CD4-positive, alpha-beta T cell (primary cell): ENCODE measurements around the gene HSPB6. TPM values are rescaled to one million over a fixed set of nuclear protein-coding genes. Genes with fewer than 3 reads are reported as not detected.

Experiments used
- ATAC-seq: fragments of 200-7000 bp; cut with Tn5 transposase; one replicate; pipeline ENCODE4 v1.10.0; 2022; ENCODE audit warnings: mild to moderate bottlenecking; ENCODE audit not compliant: poor library complexity
- CTCF ChIA-PET: fragments of 350-600 bp; sonication (Branson Sonifier 250); formaldehyde crosslinking; loops from one replicate; lab custom pipeline; 2021; ENCODE audit warnings: antibody characterized with exemption, inconsistent platforms; lab: Charles Lee
- POLR2A ChIA-PET: fragments of 350-600 bp; sonication (Branson Sonifier 250); formaldehyde crosslinking; loops from one replicate; lab custom pipeline; 2021; ENCODE audit warnings: antibody characterized with exemption, inconsistent platforms; lab: Charles Lee
- DNase-seq, 14 experiments: peaks; one replicate each; pipeline ENCODE4 v3.0.0-alpha.2; 2013 to 2020; ENCODE audit warnings: mixed read lengths in 2 of 14
- H3K27ac ChIP-seq, 2 donors: one replicate each; pipeline versions ENCODE4 v1.5.1 to v1.7.0; 2013; ENCODE audit warnings: low read length in 2 of 2, low read depth in 1 of 2, mild to moderate bottlenecking in 1 of 2
- H3K27me3 ChIP-seq, 2 experiments: 1 replicate in 1 of 2; 2 replicates in 1 of 2; pipeline versions ENCODE4 v1.6.1 to v1.7.0; 2013; ENCODE audit warnings: low read length in 2 of 2, control low read depth in 1 of 2, mild to moderate bottlenecking in 1 of 2, moderate library complexity in 1 of 2; ENCODE audit not compliant: insufficient read depth in 2 of 2, control insufficient read depth in 1 of 2
- H3K36me3 ChIP-seq: one replicate; pipeline ENCODE4 v1.6.1; 2013; ENCODE audit warnings: low read length, control low read depth; ENCODE audit not compliant: insufficient read depth
- H3K4me1 ChIP-seq: one replicate; pipeline ENCODE4 v1.6.1; 2013; ENCODE audit warnings: low read length, control low read depth; ENCODE audit not compliant: insufficient read depth
- H3K4me3 ChIP-seq: one replicate; pipeline ENCODE4 v1.5.1; 2013; ENCODE audit warnings: mild to moderate bottlenecking, low read length, moderate library complexity
- H3K9me3 ChIP-seq, 2 experiments: 1 replicate in 1 of 2; 2 replicates in 1 of 2; pipeline versions ENCODE4 v1.6.1 to v1.7.0; 2013; ENCODE audit warnings: low read length in 2 of 2, mild to moderate bottlenecking in 2 of 2, control low read depth in 1 of 2, moderate library complexity in 1 of 2; ENCODE audit not compliant: control insufficient read depth in 1 of 2, insufficient read depth in 1 of 2
- H3K27ac Mint-ChIP-seq: one replicate; pipeline ENCODE4 v1.8.0; 2020; ENCODE audit warnings: mixed read lengths
- H3K27me3 Mint-ChIP-seq: one replicate; pipeline ENCODE4 v1.8.0; 2021; ENCODE audit warnings: mixed read lengths
- H3K36me3 Mint-ChIP-seq: one replicate; pipeline ENCODE4 v1.8.0; 2021; ENCODE audit warnings: low read depth, mixed read lengths
- H3K4me1 Mint-ChIP-seq: one replicate; pipeline ENCODE4 v1.8.0; 2021; ENCODE audit warnings: low read depth, mixed read lengths
- H3K4me3 Mint-ChIP-seq: one replicate; pipeline ENCODE4 v1.8.0; 2020; ENCODE audit warnings: mild to moderate bottlenecking, mixed read lengths
- H3K9me3 Mint-ChIP-seq: one replicate; pipeline ENCODE4 v1.8.0; 2020; ENCODE audit warnings: mixed read lengths
- intact Hi-C, 2 experiments: fragments of 100-400 bp; cut with DNase I in 1 of 2; cut with micrococcal nuclease in 1 of 2; formaldehyde crosslinking; loops; one replicate each; pipeline versions ENCODE4 v1.15.1 to v1.9.0; 2023 to 2025; cut with DNase I, micrococcal nuclease
- total RNA-seq, 174 experiments: library from RNA in 2 of 174; stranded (reverse) in 2 of 174; gene quantifications; one replicate each; pipeline ENCODE4 v1.2.3 and lab custom pipeline; 2021 to 2026
- TF ChIP-seq, protein P1 (sequence below): fragments of 200-600 bp; IDR thresholded peaks from one replicate; pipeline ENCODE4 v1.8.0; 2022; ENCODE audit warnings: antibody characterized with exemption, mild to moderate bottlenecking

Gene HSPB6
- total RNA-seq, 2 experiments from 2014 or later = not detected

DNA sequence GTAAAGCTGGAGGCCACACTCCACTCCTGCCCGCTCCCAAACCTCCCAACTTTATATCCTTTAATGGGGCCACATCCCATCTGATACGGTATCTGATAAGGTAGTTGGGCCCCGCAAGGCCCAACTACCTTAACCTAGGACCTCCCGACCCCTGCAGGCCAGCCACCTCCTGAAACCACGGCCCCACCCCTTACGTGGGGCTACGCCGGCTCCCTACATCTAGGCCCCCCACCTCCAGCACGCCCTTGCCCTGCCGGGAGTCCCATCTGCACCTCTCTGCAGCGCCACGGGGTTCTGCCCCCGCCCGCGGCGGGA, 16.8 kb downstream of the HSPB6 start:
- Mint-ChIP-seq H3K9me3 (no peaks in the 10 kb centered on the region), H3K27ac (no peak overlapping the region), H3K36me3 (peaks cover 58% of the 10 kb centered on the region), H3K4me1 (peaks cover 46% of the 10 kb centered on the region), H3K4me3 (peak overlapping the region; percentile 99), H3K27me3 (no peaks in the 10 kb centered on the region)
- no peaks in the 10 kb centered on the region for H3K9me3 ChIP-seq
- peaks cover 39% of the 10 kb centered on the region for H3K36me3 ChIP-seq
- ATAC-seq (peak; percentile 4), DNase-seq (no peak)
- TF ChIP-seq, protein P1, sequence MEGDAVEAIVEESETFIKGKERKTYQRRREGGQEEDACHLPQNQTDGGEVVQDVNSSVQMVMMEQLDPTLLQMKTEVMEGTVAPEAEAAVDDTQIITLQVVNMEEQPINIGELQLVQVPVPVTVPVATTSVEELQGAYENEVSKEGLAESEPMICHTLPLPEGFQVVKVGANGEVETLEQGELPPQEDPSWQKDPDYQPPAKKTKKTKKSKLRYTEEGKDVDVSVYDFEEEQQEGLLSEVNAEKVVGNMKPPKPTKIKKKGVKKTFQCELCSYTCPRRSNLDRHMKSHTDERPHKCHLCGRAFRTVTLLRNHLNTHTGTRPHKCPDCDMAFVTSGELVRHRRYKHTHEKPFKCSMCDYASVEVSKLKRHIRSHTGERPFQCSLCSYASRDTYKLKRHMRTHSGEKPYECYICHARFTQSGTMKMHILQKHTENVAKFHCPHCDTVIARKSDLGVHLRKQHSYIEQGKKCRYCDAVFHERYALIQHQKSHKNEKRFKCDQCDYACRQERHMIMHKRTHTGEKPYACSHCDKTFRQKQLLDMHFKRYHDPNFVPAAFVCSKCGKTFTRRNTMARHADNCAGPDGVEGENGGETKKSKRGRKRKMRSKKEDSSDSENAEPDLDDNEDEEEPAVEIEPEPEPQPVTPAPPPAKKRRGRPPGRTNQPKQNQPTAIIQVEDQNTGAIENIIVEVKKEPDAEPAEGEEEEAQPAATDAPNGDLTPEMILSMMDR = no peak
- intact Hi-C loops = loop anchor here (1.0 to 10.0 kb wide), 3 partner anchors 23 to 375 kb away; partner anchors contain the start of genes COX6B1 (in 1 of the 2), OVOL3 (in 1 of the 2), POLR2I (in 1 of the 2) and TBCB (in 1 of the 2)
- CTCF ChIA-PET = interaction anchor here (0.6 to 0.7 kb wide), 2 partner anchors 33 to 577 kb away, joined by 4 read pairs; no protein-coding TSS in a partner anchor
- no peaks in the 10 kb centered on the region for H3K27me3 ChIP-seq
- POLR2A ChIA-PET = interaction anchor here (0.7 to 2.4 kb wide), 11 partner anchors 8 to 163 kb away, joined by 3 to 20 read pairs (median 5); partner anchors contain the start of genes COX6B1, KMT2B, LIN37 and PROSER3
- peaks cover 67% of the 10 kb centered on the region for H3K4me1 ChIP-seq
- peak overlapping the region in 1 of 2 donors; percentile 27 for H3K27ac ChIP-seq
- H3K4me3 ChIP-seq = peak overlapping the region; percentile 91

DNA sequence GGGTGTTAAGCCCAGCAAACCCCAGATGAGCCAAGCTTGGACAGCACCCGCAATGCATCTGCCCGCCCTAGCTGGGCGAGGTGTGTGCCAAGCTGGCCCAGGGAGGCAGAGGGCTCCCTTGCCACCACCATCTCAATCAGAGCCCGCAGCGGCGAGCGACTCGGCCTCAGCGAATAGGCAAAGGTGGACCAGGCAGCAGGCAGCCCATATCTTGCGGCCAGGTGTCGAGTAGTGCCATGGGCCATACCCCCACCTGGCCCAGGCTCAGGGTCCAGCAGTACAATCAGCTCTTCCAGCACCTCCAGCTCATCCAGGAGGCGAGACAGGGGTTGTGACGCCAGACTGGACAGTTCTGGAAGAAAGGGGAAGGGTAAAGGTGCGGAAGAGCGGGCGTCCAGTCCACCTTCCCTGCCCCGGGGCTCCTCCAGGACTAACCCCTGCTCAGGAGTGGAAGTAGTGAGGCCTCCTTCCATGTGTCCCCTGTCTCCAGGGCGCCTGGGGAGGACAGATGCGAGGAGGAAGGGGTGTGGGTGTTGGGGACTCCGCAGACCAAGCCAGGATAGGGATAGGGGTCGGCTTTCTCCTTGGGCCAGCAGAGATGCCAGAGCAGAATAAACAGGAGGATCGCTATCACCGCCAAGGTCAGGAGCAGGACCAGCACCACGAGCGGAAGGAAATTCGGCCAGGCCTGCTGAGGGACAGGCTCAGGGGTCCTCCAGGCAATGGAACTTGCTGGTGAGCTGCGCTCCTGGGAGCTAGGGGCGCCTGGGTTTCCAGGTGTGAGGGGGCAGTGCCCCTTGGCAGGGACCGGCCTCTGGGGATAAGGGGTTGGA, 17.3 kb downstream of the HSPB6 start:
- Histone ChIP-seq H3K27me3 (no peaks in the 10 kb centered on the region), H3K4me3 (peak overlapping the region; percentile 91), H3K9me3 (no peaks in the 10 kb centered on the region), H3K27ac (peak overlapping the region in 1 of 2 donors; percentile 27), H3K4me1 (peaks cover 64% of the 10 kb centered on the region), H3K36me3 (peaks cover 44% of the 10 kb centered on the region)
- no peak for ATAC-seq
- ChIA-PET CTCF (no interaction called here), POLR2A (interaction anchor here (0.9 to 2.4 kb wide), 7 partner anchors 9 to 164 kb away, joined by 3 to 20 read pairs (median 5); partner anchors contain the start of genes KMT2B and LIN37)
- H3K27ac Mint-ChIP-seq = peak overlapping the region; percentile 27
- H3K4me3 Mint-ChIP-seq = peak overlapping the region; percentile 99
- peaks cover 58% of the 10 kb centered on the region for H3K36me3 Mint-ChIP-seq
- DNase-seq = no peak
- intact Hi-C loops = loop anchor here (1.0 to 10.0 kb wide), 3 partner anchors 22 to 375 kb away; partner anchors contain the start of genes COX6B1 (in 1 of the 2), OVOL3 (in 1 of the 2), POLR2I (in 1 of the 2) and TBCB (in 1 of the 2)
- H3K9me3 Mint-ChIP-seq = no peaks in the 10 kb centered on the region
- peaks cover 51% of the 10 kb centered on the region for H3K4me1 Mint-ChIP-seq
- TF ChIP-seq, protein P1 = no peak
- H3K27me3 Mint-ChIP-seq = no peaks in the 10 kb centered on the region

DNA sequence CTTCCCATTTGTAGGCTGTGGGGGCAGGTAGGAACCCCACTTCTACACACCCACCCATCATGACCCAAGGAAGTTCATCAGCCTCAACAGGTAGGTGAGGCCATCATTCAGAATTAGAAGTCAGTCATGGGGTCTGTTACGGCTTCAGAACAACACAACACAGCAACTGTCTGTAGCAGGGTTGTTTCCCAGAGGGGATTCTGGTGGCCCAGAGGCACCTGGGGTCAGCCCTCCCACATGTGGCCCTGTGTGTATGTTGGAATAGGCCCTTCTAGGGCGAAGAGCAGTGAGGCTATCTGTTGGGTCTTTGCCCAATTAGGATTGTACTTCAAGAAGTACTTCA, 18.0 kb downstream of the HSPB6 start:
- H3K4me3 ChIP-seq = no peak overlapping the region
- DNase-seq = no peak
- TF ChIP-seq, protein P1 = no peak
- peaks cover 51% of the 10 kb centered on the region for H3K4me1 Mint-ChIP-seq
- H3K27ac ChIP-seq = no peak overlapping the region
- peak overlapping the region; percentile 27 for H3K27ac Mint-ChIP-seq
- H3K9me3 Mint-ChIP-seq = no peaks in the 10 kb centered on the region
- intact Hi-C loops = no loop called here
- ChIA-PET POLR2A (interaction anchor here (1.2 to 2.4 kb wide), 3 partner anchors 9 to 37 kb away, joined by 3 to 17 read pairs (median 12); partner anchors contain the start of gene LIN37), CTCF (no interaction called here)
- H3K27me3 Mint-ChIP-seq = no peaks in the 10 kb centered on the region
- no peaks in the 10 kb centered on the region for H3K27me3 ChIP-seq
- H3K4me1 ChIP-seq = peaks cover 58% of the 10 kb centered on the region
- ATAC-seq = no peak
- peak overlapping the region; percentile 99 for H3K4me3 Mint-ChIP-seq
- H3K36me3 Mint-ChIP-seq = peaks cover 61% of the 10 kb centered on the region
- H3K36me3 ChIP-seq = peaks cover 47% of the 10 kb centered on the region
- H3K9me3 ChIP-seq = no peaks in the 10 kb centered on the region
